Measurements from ENCODE around the gene MX2. TPM values are rescaled to one million over a fixed set of nuclear protein-coding genes. Genes with fewer than 3 reads are reported as not detected.

The MX2 gene
- total RNA-seq, 1 experiment from 2014 or later: 0.15 TPM

DNA sequence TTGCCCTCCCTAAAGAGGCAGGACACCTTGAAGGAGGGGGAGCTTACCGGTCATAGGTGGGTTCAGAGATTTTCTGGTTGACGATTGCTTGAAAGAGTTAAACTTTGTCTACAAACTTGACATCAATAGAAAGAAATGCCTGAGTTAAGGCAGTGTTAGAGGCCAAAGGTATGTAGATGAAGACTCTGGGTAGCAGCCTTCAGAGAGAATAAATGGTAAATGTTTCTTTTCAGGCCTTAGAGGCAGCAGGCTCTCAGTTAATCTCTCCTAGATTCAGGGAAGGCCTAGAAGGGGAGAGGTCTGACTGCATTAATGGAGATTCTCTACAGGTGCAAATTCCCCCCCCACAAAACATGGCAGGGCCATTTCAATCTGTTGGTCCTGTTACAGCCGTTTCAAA is 91.9 kb downstream of the MX2 start:
- CTCF ChIA-PET: no interaction called here

DNA sequence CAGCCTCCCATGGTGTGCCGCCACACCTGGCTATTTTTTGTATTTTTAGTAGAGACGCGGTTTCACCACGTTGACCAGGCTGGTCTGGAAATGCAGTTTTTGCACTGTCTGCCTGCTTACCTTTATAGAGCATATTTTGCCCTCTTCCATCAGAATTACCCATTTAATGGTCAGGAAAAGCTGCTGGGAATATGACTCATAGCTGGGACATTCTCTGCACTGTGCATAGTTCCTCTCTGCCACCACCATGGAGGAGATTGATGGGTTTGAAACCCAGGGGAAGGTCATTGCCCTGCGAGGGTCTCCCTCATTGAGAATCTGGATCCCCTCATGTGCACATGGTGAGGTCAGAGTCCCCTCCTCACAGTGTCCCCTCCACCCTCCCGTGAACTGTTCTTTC is 96.3 kb downstream of the MX2 start:
- Histone ChIP-seq H4K20me1 (ENCODE audit: low read length) (no peaks in the 10 kb centered on the region), H3K4me3 (ENCODE audit: low read length) (no peak overlapping the region), H3K9me3 (ENCODE audit: low read length) (no peaks in the 10 kb centered on the region), H3K27me3 (ENCODE audit: low read length) (no peaks in the 10 kb centered on the region), H3K9ac (ENCODE audit: low read length) (no peak overlapping the region), H3K9me2 (replicated peaks; ENCODE audit: low read length) (no peaks in the 10 kb centered on the region), H3F3A (ENCODE audit: low read length, unreplicated experiment) (no peaks in the 10 kb centered on the region), H2AFZ (ENCODE audit: low read length) (no peak overlapping the region), H3K79me2 (ENCODE audit: low read length) (no peaks in the 10 kb centered on the region), H3K27ac (ENCODE audit: low read length) (no peak overlapping the region), H3K36me3 (ENCODE audit: low read depth, low read length) (no peaks in the 10 kb centered on the region), H3K4me1 (ENCODE audit: insufficient read depth, low read length) (peaks cover 5% of the 10 kb centered on the region; the same call in 1 of the 2 replicates), H3K4me2 (ENCODE audit: low read length) (no peak overlapping the region)
- no TSS peak for BruUV-seq (replicated peaks)
- ATAC-seq: 0 out of 2 replicates have a peak, but pooled peaks have one; percentile 4
- ChIA-PET CTCF (no interaction called here), POLR2A (ENCODE audit: unreplicated experiment) (no interaction called here)
- intact Hi-C loops (cut with micrococcal nuclease): loop anchor here (10.0 kb wide), 1 partner anchor 93 kb away; the partner anchor contains the start of gene MX2
- DNase-seq: no peak
- TF ChIP-seq EZH2phosphoT487 (IDR thresholded peaks at IDR 0.05; ENCODE audit: borderline replicate concordance, low read length) (no peak), EZH2 (IDR thresholded peaks at IDR 0.05; ENCODE audit: low read length, unreplicated experiment) (no peak)
- TF ChIP-seq, protein P1, sequence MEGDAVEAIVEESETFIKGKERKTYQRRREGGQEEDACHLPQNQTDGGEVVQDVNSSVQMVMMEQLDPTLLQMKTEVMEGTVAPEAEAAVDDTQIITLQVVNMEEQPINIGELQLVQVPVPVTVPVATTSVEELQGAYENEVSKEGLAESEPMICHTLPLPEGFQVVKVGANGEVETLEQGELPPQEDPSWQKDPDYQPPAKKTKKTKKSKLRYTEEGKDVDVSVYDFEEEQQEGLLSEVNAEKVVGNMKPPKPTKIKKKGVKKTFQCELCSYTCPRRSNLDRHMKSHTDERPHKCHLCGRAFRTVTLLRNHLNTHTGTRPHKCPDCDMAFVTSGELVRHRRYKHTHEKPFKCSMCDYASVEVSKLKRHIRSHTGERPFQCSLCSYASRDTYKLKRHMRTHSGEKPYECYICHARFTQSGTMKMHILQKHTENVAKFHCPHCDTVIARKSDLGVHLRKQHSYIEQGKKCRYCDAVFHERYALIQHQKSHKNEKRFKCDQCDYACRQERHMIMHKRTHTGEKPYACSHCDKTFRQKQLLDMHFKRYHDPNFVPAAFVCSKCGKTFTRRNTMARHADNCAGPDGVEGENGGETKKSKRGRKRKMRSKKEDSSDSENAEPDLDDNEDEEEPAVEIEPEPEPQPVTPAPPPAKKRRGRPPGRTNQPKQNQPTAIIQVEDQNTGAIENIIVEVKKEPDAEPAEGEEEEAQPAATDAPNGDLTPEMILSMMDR (conservative IDR thresholded peaks at IDR 0.05; ENCODE audit: low read depth, low read length): no peak

More for the DNA sequence above, 91.9 kb downstream of the MX2 start:
- no peak for ATAC-seq
- Histone ChIP-seq H3F3A (ENCODE audit: low read length, unreplicated experiment) (no peaks in the 10 kb centered on the region), H3K9me2 (replicated peaks; ENCODE audit: low read length) (no peaks in the 10 kb centered on the region), H3K9me3 (ENCODE audit: low read length) (no peaks in the 10 kb centered on the region), H3K79me2 (ENCODE audit: low read length) (no peaks in the 10 kb centered on the region), H3K27me3 (ENCODE audit: low read length) (no peaks in the 10 kb centered on the region), H3K27ac (ENCODE audit: low read length) (no peak overlapping the region), H2AFZ (ENCODE audit: low read length) (no peak overlapping the region), H3K4me2 (ENCODE audit: low read length) (no peak overlapping the region), H3K4me1 (ENCODE audit: insufficient read depth, low read length) (peaks cover 14% of the 10 kb centered on the region), H4K20me1 (ENCODE audit: low read length) (no peaks in the 10 kb centered on the region), H3K4me3 (ENCODE audit: low read length) (no peak overlapping the region), H3K9ac (ENCODE audit: low read length) (no peak overlapping the region), H3K36me3 (ENCODE audit: low read depth, low read length) (no peaks in the 10 kb centered on the region)
- BruUV-seq (replicated peaks): no TSS peak
- no peak for DNase-seq
- POLR2A ChIA-PET (ENCODE audit: unreplicated experiment): no interaction called here
- TF ChIP-seq EZH2phosphoT487 (IDR thresholded peaks at IDR 0.05; ENCODE audit: borderline replicate concordance, low read length) (no peak), EZH2 (IDR thresholded peaks at IDR 0.05; ENCODE audit: low read length, unreplicated experiment) (no peak)
- TF ChIP-seq, protein P1 (conservative IDR thresholded peaks at IDR 0.05; ENCODE audit: low read depth, low read length): no peak
- intact Hi-C loops (cut with micrococcal nuclease): loop anchor here (2.0 to 10.0 kb wide), 2 partner anchors 21 to 89 kb away; partner anchors contain the start of gene MX2

DNA sequence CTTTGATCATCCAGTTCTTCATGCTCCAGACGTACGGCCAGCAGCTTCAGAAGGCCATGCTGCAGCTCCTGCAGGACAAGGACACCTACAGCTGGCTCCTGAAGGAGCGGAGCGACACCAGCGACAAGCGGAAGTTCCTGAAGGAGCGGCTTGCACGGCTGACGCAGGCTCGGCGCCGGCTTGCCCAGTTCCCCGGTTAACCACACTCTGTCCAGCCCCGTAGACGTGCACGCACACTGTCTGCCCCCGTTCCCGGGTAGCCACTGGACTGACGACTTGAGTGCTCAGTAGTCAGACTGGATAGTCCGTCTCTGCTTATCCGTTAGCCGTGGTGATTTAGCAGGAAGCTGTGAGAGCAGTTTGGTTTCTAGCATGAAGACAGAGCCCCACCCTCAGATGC is 96.7 kb downstream of the MX2 start:
- no peaks in the 10 kb centered on the region for H3K36me3 ChIP-seq (ENCODE audit: low read depth, low read length)
- H2AFZ ChIP-seq (ENCODE audit: low read length): no peak overlapping the region
- ATAC-seq (no peak), DNase-seq (no peak)
- H3K79me2 ChIP-seq (ENCODE audit: low read length): no peaks in the 10 kb centered on the region
- ChIA-PET POLR2A (ENCODE audit: unreplicated experiment) (no interaction called here), CTCF (no interaction called here)
- BruUV-seq (replicated peaks): TSS peak; percentile 23
- H3K27me3 ChIP-seq (ENCODE audit: low read length): no peaks in the 10 kb centered on the region
- no peak overlapping the region for H3K9ac ChIP-seq (ENCODE audit: low read length)
- TF ChIP-seq, protein P1 (conservative IDR thresholded peaks at IDR 0.05; ENCODE audit: low read depth, low read length): no peak
- TF ChIP-seq EZH2phosphoT487 (IDR thresholded peaks at IDR 0.05; ENCODE audit: borderline replicate concordance, low read length): no peak
- TF ChIP-seq EZH2 (IDR thresholded peaks at IDR 0.05; ENCODE audit: low read length, unreplicated experiment): no peak
- no peak overlapping the region for H3K4me2 ChIP-seq (ENCODE audit: low read length)
- no peak overlapping the region for H3K4me3 ChIP-seq (ENCODE audit: low read length)
- H3F3A ChIP-seq (ENCODE audit: low read length, unreplicated experiment): no peaks in the 10 kb centered on the region
- H3K27ac ChIP-seq (ENCODE audit: low read length): no peak overlapping the region
- H3K9me3 ChIP-seq (ENCODE audit: low read length): no peaks in the 10 kb centered on the region
- no peaks in the 10 kb centered on the region for H4K20me1 ChIP-seq (ENCODE audit: low read length)
- intact Hi-C loops (cut with micrococcal nuclease): loop anchor here (10.0 kb wide), 1 partner anchor 94 kb away; the partner anchor contains the start of gene MX2
- H3K4me1 ChIP-seq (ENCODE audit: insufficient read depth, low read length): 0 out of 2 replicates have a peak, but pooled peaks cover 4% of the 10 kb centered on the region
- H3K9me2 ChIP-seq (replicated peaks; ENCODE audit: low read length): no peaks in the 10 kb centered on the region
